NCI-H2081 treated with DMSO at 0.1 percent for 48 hours (cell line): ENCODE data around the gene AFF1.

Experiments
- DNase-seq: peaks from one replicate; lab custom pipeline; 2025; lab: John Stamatoyannopoulos, UW

AFF1 gene

DNA sequence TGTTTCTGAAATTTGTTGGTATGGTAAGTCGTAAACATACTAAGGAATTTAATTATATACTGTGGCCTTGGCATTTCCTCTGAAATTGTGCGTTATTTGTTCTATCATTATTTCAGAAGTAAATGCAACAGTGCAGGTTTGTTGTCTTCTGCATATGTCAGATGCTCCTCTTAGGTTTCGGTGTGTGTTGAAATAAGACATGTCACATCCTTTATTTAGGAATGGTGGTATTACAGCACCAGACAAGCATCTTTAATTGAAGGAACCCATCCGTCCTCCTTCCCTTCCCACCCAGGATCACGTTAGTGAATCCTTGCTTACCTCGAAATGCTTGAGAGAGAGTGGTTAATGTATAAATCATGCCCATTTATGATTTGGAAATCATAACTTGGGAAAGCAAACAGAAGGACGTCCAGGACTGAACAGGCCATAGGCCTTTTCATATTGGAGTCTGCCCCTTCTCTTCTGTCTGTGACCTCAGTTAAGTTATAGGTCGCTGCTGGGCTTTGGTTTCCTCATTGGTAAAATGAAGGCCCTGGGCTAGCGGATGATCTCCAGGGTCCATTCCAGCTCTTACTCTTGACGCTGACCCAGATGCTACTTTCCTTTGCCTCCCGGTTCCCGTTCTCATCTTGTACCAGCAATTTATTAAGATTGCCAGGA lies 151.5 kb downstream of the AFF1 start:
- DNase-seq, result no peak

DNA sequence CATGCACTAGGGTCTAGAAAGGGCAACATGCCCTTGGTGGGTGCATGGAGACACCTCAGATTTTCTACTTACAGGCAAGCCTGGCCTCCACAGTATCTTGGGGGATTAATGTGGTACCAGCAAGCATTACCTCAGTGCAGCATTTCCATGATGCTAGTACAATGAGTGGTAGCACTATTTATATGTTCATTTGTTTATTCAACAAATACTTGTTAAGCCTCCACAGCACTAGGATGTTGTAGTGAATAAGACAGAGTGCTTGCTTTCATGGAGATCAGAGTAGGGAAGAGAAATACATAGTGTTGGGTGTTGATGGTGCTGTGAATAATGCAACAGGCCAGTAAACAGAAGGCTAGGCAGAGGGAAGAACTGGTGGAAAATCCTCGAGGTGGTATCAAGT lies 152.2 kb downstream of the AFF1 start:
- no peak for DNase-seq

DNA sequence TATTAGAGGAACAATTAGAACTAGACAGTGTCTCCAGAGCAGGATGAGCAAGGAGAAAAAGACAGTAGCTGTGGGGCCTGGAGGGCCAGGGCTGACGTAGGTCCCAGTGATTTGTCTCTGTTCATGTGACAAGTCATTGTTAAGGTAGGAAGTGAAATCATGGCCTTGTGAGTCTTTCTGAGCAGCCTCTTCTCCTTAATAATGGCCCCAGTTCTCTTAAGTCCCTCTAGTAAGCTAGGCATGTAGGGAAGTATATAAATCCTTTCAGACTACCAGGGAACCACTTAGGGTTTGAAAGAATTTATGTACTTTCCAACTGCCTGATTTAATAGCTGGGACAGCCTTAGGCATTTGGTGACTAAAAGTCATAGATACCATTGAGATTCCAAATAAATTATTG lies 152.6 kb downstream of the AFF1 start:
- DNase-seq, result no peak

DNA sequence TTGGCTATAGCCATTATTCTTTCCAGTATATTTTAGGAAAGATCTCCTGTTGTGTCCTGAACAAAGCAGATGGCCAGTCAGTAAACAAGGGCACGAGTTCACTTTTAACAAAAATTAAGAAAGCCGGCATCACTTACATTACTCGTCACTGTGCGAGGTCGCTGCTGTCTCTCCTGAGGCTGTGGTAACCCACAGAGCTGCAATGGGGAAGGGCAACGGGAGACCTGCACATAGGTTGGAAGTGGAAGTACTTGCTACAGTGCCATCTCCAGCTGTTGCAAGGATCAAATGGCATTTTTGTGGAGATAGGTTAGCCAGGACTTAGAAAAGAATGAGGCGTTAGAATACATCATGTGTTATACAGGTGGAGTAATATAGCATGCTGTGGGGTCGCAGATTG lies 153.4 kb downstream of the AFF1 start:
- no peak for DNase-seq

DNA sequence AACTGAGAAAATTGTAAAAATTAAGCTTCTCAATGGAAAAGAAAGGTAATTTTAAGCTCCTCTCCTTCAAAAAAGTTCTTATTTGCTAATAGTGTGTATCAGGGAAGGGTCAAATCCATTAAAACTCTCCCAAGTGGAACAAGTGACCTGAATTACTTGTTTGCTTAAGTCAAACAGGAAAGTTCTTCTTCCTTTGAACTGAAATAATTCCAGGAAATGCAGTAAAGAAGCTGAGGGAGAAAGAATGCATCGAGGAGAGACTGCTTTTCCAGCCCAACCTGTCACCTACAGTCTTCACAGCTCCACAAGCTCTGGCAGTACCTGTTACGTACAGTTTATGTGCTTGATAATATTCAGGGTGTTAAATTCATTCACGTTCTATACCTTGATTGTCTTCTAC lies 154.6 kb downstream of the AFF1 start:
- DNase-seq, result no peak

DNA sequence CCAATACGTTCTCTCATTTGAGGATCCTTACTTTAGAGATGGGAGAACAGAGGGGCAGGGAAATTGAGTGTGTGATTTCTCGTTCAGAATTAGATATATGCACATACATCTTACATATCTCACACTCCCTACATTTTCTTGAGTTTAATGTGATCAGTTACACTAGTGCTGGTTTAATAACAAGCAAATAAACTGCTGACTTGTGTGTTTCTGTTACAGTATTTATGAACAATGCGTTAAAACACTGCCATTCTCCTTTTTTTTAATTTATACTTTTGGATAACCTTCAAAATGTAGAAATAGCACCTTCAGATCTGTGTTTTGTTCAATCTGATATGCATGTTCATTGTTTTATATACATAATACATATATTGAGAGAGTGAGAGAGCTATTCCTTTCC lies 155.5 kb downstream of the AFF1 start:
- no peak for DNase-seq

DNA sequence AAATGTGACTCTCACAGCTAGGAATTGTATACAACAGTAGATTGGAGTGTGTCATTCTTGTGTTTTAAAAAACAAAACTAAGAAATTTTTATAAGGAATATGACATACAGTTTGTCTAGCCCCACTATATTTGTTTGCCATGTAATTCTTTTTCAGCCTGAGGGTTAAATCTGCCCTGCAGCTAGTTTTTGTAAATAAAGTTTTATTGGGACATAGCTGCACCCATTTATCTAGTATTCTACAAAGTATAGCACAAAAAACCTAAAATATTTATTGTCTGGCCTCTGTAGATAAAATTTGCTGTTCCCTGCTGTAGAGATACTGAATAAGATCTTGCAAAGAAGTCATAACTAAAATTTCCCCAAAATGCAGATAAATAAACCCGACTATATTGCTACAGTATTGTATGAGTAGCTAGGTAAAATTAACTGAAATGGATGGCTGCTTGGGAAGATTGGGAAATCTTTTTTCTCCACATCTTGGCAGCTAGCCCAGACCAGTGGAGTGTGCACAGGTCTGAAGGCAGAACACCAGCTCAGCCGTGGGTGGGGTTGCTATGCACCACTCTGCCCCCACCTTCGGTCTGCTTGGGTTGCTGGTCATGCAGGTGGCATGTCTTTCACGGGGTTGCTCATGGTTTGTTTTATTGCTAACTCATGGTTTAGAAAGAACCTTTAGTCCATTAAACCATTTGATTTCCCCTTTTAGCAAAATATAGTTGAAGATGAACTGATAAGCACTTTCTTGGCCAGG lies 157.8 kb downstream of the AFF1 start:
- no peak for DNase-seq

DNA sequence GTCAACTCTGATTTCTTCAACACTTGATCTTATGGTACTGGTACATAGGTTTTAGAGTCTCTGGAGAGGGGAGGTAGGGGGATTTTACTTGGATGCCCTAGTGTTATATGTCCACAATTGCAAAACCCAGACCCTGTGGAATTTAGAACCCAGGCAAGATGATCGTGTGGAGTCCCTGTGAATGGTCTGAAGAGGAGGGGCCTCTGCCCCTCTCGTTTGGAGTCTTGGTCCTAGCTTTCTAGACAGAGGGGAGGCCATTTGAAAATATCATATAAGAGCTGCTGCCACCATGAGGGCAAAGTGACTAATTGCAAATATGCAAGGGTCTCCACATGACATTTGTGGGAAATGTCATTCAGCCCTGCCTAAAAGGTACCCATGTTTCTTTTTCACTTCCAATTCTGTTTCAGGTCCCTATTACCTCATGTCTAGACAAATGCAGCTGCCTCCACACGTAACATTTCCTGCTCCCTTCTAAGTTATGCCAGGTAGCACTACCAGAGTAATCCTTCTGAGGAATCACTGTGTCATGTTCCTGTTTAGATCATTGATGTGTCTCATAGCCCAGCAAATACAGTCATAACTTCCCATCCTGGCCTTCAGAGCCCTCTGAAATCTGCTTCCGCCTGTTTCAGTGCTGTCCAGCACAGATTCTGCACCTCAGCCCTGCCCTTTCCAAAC lies 158.8 kb downstream of the AFF1 start:
- DNase-seq, result peak; percentile 3

DNA sequence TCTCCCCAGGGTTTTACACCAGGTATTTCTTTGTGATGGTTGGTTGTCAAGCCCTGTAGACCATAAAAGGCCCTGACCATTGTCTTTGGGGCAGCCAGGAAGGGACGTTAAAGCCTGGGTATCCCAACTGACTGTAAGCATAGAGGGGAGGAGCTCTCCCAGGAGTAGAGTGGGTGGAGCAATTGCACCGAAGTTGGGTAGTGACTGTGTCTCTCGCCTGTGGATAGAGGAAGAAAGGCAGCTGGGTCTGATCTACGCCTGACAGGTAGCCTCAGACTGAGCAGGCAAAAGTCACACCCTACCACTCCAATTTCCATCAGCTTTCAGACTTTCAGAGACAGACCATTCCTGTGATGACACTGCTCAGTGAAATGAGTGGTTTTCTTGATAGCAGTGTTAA lies 162.3 kb downstream of the AFF1 start:
- DNase-seq, result no peak

DNA sequence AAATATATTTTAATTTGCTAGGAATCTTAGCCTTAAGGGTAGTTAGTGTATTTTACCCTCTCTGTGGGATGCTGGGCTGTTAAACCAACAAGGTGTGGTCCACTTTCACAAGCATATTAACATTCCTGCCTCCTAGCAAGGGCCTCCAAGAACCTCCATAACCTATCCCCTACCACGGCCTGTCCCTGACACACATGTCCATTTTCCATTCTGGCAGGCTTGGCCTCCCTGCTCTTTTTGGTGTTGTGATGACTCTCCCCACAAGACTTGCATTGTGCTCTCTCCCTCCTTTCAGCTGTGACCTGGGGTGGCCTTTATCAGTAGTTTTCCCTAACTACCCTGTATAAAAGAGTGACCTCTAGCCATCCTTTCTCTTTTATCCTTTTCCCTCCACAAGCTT lies 165.4 kb downstream of the AFF1 start:
- DNase-seq, result no peak

DNA sequence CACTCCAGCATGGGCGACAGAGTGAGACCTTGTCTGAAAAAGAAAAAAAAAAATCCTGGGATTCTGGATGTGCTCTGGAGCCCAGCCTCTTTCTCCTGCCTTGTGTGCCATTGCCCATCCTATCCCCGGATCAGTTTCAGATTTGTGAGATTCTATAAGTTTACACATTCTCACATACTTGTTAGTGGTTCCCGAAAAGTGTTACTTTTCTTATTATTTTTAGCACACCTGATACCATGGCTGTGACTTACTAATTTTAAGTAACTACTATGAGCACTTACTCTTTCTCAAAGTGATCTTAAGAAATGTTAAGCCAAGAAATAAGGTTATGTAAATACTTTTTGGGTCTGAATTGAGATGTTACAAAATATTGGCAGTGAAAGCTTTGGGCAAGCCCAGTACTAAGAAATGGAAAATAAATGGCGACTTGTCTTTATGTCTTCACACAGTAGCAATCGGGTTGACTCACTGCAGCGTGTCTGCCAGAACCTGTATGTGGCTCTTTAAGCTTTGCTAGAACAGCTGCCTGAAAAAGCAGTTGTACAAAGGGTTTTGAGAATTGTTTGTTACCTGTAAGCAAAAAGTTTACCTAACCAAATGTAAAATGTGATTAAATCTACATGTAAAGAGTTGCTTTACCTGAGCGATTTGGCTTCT lies 166.9 kb downstream of the AFF1 start:
- DNase-seq, result no peak

DNA sequence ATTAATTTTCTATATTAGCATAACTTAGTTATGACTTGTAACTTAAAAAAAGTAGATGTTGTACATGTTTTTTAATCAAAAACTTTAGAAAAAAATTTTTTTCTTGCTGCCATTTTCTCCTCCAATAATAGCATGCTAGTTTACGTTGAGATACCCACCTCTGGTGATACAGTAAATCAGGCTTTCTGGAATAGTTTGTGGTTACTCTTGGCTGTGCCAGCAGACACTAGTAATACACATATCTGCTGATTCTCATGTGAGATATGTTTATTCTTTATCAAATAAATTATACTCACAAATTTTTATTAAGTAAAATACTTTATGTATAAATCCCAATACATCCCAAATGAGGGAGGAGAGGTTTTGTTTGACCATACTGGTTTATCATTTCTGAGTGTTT lies 168.3 kb downstream of the AFF1 start:
- DNase-seq, result no peak

DNA sequence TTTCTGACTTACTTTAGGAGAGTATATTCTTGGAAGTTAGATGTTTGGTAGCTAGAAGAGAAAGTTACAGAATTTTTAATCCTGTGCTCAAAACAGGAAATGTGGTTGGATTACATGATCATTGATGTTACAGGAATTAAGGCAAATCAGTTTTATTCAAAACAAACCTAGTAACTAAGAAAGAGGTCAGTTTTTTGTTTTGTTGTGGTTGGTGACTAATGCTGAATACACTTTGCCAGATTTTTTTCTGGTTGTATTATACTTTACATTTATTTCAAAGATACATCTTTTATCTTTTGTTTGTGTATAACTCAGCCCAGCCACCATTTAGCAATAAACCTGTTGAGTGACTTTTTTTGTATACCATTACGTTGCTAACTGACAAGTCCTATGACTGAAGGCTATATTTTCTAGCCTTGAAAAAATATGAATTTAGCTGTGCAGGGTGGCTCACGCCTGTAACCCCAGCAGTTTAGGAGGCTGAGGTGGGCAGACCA lies 168.9 kb downstream of the AFF1 start:
- no peak for DNase-seq

DNA sequence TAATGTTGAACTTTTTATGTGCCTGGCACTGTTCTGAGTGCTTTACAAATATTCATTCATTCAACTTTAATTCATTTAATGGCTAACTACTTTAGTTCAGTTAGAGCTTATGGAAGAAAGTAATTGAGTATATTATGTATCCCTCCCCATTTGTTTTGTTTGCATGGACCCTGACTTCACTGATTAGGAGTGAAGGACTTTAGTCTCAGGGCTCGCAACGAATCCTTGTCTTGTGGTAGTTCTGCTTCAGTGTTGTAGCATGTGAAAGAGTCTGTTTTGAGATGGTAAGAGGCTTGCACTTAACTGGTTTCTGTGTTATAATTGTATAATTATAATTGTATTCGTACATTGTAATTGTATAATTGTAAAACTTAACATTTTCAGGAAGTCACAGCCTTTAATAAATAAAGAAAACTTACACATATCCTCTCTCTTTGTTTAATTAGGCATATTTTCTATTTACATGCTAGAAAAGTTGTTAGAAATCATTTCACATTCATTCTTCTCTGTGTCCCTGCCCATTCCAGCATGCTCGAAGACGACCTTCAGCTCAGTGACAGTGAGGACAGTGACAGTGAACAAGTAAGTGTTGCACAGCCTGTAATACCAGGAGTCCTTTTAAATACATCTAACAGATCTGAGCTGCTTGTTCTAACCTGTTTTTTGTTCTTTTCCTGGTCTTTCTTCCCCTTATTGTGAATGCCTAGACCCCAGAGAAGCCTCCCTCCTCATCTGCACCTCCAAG lies 170.5 kb downstream of the AFF1 start:
- no peak for DNase-seq

DNA sequence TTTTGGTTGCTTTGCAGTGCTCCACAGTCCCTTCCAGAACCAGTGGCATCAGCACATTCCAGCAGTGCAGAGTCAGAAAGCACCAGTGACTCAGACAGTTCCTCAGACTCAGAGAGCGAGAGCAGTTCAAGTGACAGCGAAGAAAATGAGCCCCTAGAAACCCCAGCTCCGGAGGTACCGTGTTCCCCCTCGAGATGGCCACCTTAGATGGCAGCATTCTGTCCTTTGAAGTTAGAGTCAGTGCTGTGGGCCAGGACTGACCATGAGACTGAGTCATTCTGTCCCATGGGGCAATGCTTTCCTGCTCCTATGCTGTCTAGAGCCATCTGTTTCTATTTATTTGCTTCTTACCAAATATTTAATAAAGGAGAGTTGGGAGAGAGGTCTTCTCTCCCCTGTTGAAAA lies 173.3 kb downstream of the AFF1 start:
- no peak for DNase-seq

DNA sequence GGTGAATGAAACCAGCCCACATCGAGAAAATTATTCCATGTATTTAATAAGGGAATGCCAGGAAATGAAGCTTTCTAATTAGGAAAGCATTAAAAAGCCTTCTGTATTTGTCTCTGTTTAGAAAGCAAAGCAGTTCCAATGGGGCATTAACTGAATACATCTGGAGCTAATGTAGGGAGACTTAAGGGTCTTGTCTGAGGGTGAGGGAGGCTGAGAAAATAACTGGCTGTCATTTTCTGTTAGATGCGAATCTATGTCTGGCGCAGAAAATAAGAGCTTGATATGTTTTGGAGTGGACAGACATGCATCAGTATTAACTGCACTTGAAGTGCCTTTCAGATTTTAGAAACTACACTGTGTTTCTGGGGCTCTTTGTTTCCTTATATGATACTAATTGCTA lies 174.3 kb downstream of the AFF1 start:
- DNase-seq, result no peak

DNA sequence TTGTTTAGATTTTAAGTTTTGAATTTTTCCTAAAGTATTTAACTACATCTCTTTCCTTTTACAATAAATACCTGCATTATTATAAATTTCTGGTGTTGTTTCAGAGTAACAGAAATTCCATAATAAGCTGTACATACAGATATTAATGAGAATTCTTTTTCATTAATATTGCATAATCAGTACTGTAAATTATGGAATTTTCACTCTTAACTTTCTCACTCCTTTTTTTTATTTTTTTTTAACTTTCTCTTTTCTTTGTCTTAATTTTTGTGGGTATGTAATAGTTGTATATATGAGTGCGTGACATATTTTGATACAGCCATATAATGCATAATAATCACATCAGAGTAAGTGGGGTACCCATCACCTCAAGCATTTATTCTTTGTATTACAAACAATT lies 175.1 kb downstream of the AFF1 start:
- DNase-seq, result no peak

DNA sequence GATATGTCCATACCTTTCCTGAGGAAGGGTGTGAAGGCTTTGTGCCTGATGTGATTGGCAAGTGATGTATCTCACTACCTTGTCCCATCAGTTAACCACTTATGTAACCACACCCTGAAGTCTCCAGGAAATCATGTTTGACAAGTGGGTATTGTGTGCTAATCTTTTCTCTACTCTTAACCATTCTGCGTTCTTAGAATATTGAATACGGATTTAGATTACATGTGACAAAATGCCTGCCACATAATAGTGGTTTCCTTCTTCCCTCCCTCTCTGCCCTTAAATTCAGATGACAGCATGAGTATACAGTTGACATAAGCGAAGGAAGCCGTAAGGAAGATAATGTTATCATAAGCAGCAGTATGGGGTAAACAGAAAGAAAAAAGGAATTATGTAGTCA lies 177.3 kb downstream of the AFF1 start:
- DNase-seq, result no peak

DNA sequence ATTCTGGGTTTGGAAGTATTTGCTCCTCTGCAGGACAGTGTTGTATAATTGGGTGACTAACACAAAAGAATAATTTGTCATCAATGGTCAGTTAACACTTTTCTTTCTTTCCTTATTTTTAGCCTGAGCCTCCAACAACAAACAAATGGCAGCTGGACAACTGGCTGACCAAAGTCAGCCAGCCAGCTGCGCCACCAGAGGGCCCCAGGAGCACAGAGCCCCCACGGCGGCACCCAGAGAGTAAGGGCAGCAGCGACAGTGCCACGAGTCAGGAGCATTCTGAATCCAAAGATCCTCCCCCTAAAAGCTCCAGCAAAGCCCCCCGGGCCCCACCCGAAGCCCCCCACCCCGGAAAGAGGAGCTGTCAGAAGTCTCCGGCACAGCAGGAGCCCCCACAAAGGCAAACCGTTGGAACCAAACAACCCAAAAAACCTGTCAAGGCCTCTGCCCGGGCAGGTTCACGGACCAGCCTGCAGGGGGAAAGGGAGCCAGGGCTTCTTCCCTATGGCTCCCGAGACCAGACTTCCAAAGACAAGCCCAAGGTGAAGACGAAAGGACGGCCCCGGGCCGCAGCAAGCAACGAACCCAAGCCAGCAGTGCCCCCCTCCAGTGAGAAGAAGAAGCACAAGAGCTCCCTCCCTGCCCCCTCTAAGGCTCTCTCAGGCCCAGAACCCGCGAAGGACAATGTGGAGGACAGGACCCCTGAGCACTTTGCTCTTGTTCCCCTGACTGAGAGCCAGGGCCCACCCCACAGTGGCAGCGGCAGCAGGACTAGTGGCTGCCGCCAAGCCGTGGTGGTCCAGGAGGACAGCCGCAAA lies 179.6 kb downstream of the AFF1 start:
- no peak for DNase-seq

DNA sequence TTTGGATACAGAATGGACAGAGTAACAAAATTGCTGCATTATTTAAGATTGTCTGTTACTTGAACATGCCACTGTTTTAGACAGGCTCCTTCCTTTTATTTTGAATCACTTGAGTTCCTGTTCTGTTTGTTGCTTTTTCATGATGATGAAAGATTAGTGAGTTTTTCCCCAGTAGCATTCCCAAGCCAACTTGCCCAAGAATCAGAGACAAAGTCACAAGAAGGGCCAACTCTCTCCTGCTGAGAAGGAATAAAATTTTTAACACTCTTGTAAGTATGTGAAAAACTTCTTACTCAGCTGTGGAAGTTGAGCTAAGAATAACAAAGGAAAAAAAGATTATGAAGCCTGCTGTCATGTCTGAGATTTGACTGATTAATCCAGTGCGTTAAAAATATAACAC lies 181.4 kb downstream of the AFF1 start:
- DNase-seq, result no peak
